ENCODE results near the gene LRRN3.

- TF ChIP-seq CTCF (IDR thresholded peaks at IDR 0.05): no peak
- no peak for TF ChIP-seq POLR2A (IDR thresholded peaks at IDR 0.05)
These were observed 5.6 kb upstream of the LRRN3 start for GRCh38 chr7:111085356-111085755.

Data from testis (tissue), 2 donors.